H1 (cell line): ENCODE measurements around the gene GHRHR.

Experiments used
- CBX5 ChIP-seq: fragments of 300-800, 300-1000 bp; sonication (generic); IDR thresholded peaks from 2 replicates; pipeline ENCODE4 v1.7.1; 2016; ENCODE audit warnings: antibody characterized with exemption, low read length, low read depth
- CREB1 ChIP-seq: IDR thresholded peaks from 2 replicates; pipeline ENCODE4 v1.6.1; 2012; ENCODE audit warnings: inconsistent platforms
- CTCF ChIP-seq, 3 experiments: IDR thresholded peaks; 1 replicate in 2 of 3; 2 replicates in 1 of 3; pipeline versions ENCODE4 v1.5.1 to v1.6.1; 2011; ENCODE audit warnings: low read length in 3 of 3, mild to moderate bottlenecking in 3 of 3, inconsistent platforms in 2 of 3, low read depth in 1 of 3, moderate library complexity in 1 of 3; ENCODE audit not compliant: insufficient read depth in 1 of 3; ENCODE audit errors: control extremely low read depth in 1 of 3
- EZH2 ChIP-seq: fragments of 200-600 bp; sonication (generic); IDR thresholded peaks from 2 replicates; pipeline ENCODE4 v1.7.1; 2012; ENCODE audit warnings: low read depth, mild to moderate bottlenecking, moderate library complexity, low read length, inconsistent platforms; ENCODE audit not compliant: severe bottlenecking
- GTF2F1 ChIP-seq: IDR thresholded peaks from 2 replicates; pipeline ENCODE4 v1.6.1; 2012; ENCODE audit warnings: low read depth, low read length, improper control_type of control experiment, borderline replicate concordance
- RAD21 ChIP-seq, 2 experiments: IDR thresholded peaks in 1 of 2; conservative IDR thresholded peaks in 1 of 2; 2 replicates each; pipeline ENCODE4 v1.6.1; 2011; ENCODE audit warnings: low read depth in 2 of 2, low read length in 2 of 2, improper control_type of control experiment in 1 of 2, inconsistent platforms in 1 of 2, mild to moderate bottlenecking in 1 of 2, moderate library complexity in 1 of 2
- RXRA ChIP-seq: IDR thresholded peaks from 2 replicates; pipeline ENCODE4 v1.6.1; 2011; ENCODE audit warnings: low read depth, mild to moderate bottlenecking, low read length, moderate library complexity; ENCODE audit not compliant: insufficient read depth
- SIX5 ChIP-seq: IDR thresholded peaks from 2 replicates; pipeline ENCODE4 v1.6.1; 2011; ENCODE audit warnings: mild to moderate bottlenecking, low read depth, low read length
- TF ChIP-seq, protein P1 (sequence below): IDR thresholded peaks from 2 replicates; pipeline ENCODE4 v1.6.1; 2012; ENCODE audit warnings: low read length, inconsistent platforms
- TF ChIP-seq, protein P2 (sequence below): IDR thresholded peaks from 2 replicates; pipeline ENCODE4 v1.6.1; 2012; ENCODE audit warnings: inconsistent platforms

- no peak for TF ChIP-seq SIX5
- no peak for TF ChIP-seq CREB1
- TF ChIP-seq RAD21 (IDR thresholded peaks at IDR 0.05 in 1 of 2, conservative IDR thresholded peaks at IDR 0.05 in 1 of 2; ENCODE audit: low read depth in 2 of 2, low read length in 2 of 2) = no peak
- TF ChIP-seq CTCF (IDR thresholded peaks at IDR 0.05; ENCODE audit: control extremely low read depth in 1 of 3, insufficient read depth in 1 of 3, low read depth in 1 of 3, low read length in 3 of 3) = no peak
- TF ChIP-seq, protein P1, sequence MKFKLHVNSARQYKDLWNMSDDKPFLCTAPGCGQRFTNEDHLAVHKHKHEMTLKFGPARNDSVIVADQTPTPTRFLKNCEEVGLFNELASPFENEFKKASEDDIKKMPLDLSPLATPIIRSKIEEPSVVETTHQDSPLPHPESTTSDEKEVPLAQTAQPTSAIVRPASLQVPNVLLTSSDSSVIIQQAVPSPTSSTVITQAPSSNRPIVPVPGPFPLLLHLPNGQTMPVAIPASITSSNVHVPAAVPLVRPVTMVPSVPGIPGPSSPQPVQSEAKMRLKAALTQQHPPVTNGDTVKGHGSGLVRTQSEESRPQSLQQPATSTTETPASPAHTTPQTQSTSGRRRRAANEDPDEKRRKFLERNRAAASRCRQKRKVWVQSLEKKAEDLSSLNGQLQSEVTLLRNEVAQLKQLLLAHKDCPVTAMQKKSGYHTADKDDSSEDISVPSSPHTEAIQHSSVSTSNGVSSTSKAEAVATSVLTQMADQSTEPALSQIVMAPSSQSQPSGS = no peak
- TF ChIP-seq CBX5 = no peak
- no peak for TF ChIP-seq GTF2F1
- TF ChIP-seq, protein P2, sequence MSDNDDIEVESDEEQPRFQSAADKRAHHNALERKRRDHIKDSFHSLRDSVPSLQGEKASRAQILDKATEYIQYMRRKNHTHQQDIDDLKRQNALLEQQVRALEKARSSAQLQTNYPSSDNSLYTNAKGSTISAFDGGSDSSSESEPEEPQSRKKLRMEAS = no peak
- no peak for TF ChIP-seq EZH2
- TF ChIP-seq RXRA = no peak
Measured at GRCh38 chr7:31006857-31007256, 43.1 kb downstream of the GHRHR start.
